PC-9 (cell line): Measurements from ENCODE around the gene PGP. TPM values are rescaled to one million over a fixed set of nuclear protein-coding genes. Genes with fewer than 3 reads are reported as not detected.

Experiments used
- BruUV-seq: library from RNA; stranded (reverse); fragments of 400-500 nt; replicated peaks from 2 replicates; lab custom pipeline; 2021; lab: Mats Ljungman, UMichigan
- CTCF ChIA-PET: fragments of 300-600 bp; sonication (Branson Sonifier 250); formaldehyde crosslinking; loops from one replicate; lab custom pipeline; 2022; ENCODE audit warnings: antibody characterized with exemption; lab: Charles Lee
- POLR2A ChIA-PET: fragments of 300-600 bp; sonication (Branson Sonifier 250); formaldehyde crosslinking; loops from one replicate; lab custom pipeline; 2022; ENCODE audit warnings: antibody characterized with exemption; ENCODE audit not compliant: unreplicated experiment; lab: Charles Lee
- DNase-seq, 2 experiments: peaks; one replicate each; pipeline versions ENCODE4 v3.0.0 to v3.0.0-alpha.2; 2015 to 2022; ENCODE audit warnings: mixed read lengths in 1 of 2
- H2AFZ ChIP-seq: fragments of 200-600 bp; sonication (generic); 2 replicates; pipeline ENCODE4 v1.8.1; 2017; ENCODE audit warnings: antibody characterized with exemption
- H3F3A ChIP-seq: fragments of 200-600 bp; sonication (generic); 2 replicates; pipeline ENCODE4 v1.8.1; 2017; ENCODE audit warnings: antibody characterized with exemption, mild to moderate bottlenecking, low read depth; ENCODE audit not compliant: insufficient read depth
- H3K27ac ChIP-seq: fragments of 200-600 bp; sonication (generic); 2 replicates; pipeline ENCODE4 v1.6.1; 2016; ENCODE audit warnings: mixed run types
- H3K27me3 ChIP-seq: fragments of 200-600 bp; sonication (generic); 2 replicates; pipeline ENCODE4 v1.6.1; 2016; ENCODE audit warnings: low read depth, mixed run types; ENCODE audit not compliant: insufficient read depth
- H3K36me3 ChIP-seq: fragments of 200-600 bp; sonication (generic); 2 replicates; pipeline ENCODE4 v1.6.1; 2016; ENCODE audit warnings: low read depth, mixed run types
- H3K4me1 ChIP-seq: fragments of 200-600 bp; sonication (generic); replicated peaks from 2 replicates; pipeline ENCODE4 v1.6.1; 2016; ENCODE audit warnings: mixed run types; ENCODE audit not compliant: insufficient read depth
- H3K4me2 ChIP-seq: fragments of 200-600 bp; sonication (generic); 2 replicates; pipeline ENCODE4 v1.6.1; 2017; ENCODE audit warnings: mixed run types
- H3K4me3 ChIP-seq: fragments of 200-600 bp; sonication (generic); 2 replicates; pipeline ENCODE4 v1.6.1; 2016; ENCODE audit warnings: mixed run types
- H3K79me2 ChIP-seq: fragments of 200-600 bp; sonication (generic); 2 replicates; pipeline ENCODE4 v1.6.1; 2017; ENCODE audit warnings: low read depth, mixed run types
- H3K9me2 ChIP-seq: fragments of 200-600 bp; sonication (generic); 2 replicates; pipeline ENCODE4 v1.8.1; 2017; ENCODE audit warnings: mild to moderate bottlenecking; ENCODE audit not compliant: insufficient read depth
- H3K9me3 ChIP-seq: fragments of 200-600 bp; sonication (generic); 2 replicates; pipeline ENCODE4 v1.8.1; 2016; ENCODE audit warnings: low read depth; ENCODE audit not compliant: insufficient read depth
- H4K20me1 ChIP-seq: fragments of 200-600 bp; sonication (generic); 2 replicates; pipeline ENCODE4 v1.8.1; 2017; ENCODE audit not compliant: insufficient read depth
- EZH2 ChIP-seq: fragments of 200-600 bp; sonication (generic); IDR thresholded peaks from 2 replicates; pipeline ENCODE4 v1.8.0; 2017; ENCODE audit warnings: antibody characterized with exemption, low read depth
- intact Hi-C: fragments of 100-400 bp; cut with micrococcal nuclease; formaldehyde crosslinking; loops from one replicate; pipeline ENCODE4 v1.10.0; 2022; ENCODE audit not compliant: unreplicated experiment
- total RNA-seq: library from RNA; stranded (reverse); gene quantifications from 2 replicates; pipeline ENCODE4 v1.2.3, GENCODE V29; 2021
- TF ChIP-seq, protein P1 (sequence below): fragments of 200-600 bp; sonication (generic); conservative IDR thresholded peaks from 2 replicates; pipeline ENCODE4 v1.6.1; 2017; ENCODE audit warnings: mixed run types, antibody characterized with exemption, mild to moderate bottlenecking, moderate library complexity

PGP gene
- total RNA-seq, 1 experiment from 2014 or later = 23.4 TPM

- POLR2A ChIA-PET = no interaction called here
- Histone ChIP-seq H3K27ac (no peak overlapping the region), H3F3A (peaks cover 21% of the 10 kb centered on the region; the same call in 1 of the 2 replicates), H3K27me3 (no peaks in the 10 kb centered on the region), H3K9me3 (no peaks in the 10 kb centered on the region), H3K4me3 (no peak overlapping the region), H3K9me2 (no peaks in the 10 kb centered on the region), H3K36me3 (no peaks in the 10 kb centered on the region), H4K20me1 (peaks cover 22% of the 10 kb centered on the region), H3K79me2 (no peaks in the 10 kb centered on the region), H3K4me1 (no peaks in the 10 kb centered on the region), H2AFZ (no peak overlapping the region), H3K4me2 (no peak overlapping the region)
- BruUV-seq = no TSS peak
- CTCF ChIA-PET = no interaction called here
- no peak for DNase-seq
- TF ChIP-seq, protein P1, sequence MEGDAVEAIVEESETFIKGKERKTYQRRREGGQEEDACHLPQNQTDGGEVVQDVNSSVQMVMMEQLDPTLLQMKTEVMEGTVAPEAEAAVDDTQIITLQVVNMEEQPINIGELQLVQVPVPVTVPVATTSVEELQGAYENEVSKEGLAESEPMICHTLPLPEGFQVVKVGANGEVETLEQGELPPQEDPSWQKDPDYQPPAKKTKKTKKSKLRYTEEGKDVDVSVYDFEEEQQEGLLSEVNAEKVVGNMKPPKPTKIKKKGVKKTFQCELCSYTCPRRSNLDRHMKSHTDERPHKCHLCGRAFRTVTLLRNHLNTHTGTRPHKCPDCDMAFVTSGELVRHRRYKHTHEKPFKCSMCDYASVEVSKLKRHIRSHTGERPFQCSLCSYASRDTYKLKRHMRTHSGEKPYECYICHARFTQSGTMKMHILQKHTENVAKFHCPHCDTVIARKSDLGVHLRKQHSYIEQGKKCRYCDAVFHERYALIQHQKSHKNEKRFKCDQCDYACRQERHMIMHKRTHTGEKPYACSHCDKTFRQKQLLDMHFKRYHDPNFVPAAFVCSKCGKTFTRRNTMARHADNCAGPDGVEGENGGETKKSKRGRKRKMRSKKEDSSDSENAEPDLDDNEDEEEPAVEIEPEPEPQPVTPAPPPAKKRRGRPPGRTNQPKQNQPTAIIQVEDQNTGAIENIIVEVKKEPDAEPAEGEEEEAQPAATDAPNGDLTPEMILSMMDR = no peak
- TF ChIP-seq EZH2 = no peak
- intact Hi-C loops = no loop called here
Measured at GRCh38 chr16:2235234-2235651, 20.6 kb upstream of the PGP start.

- Histone ChIP-seq H3K4me2 (no peak overlapping the region), H3K4me1 (no peaks in the 10 kb centered on the region), H3K27me3 (no peaks in the 10 kb centered on the region), H3K36me3 (no peaks in the 10 kb centered on the region), H3K9me3 (no peaks in the 10 kb centered on the region), H3K27ac (no peak overlapping the region), H3K79me2 (no peaks in the 10 kb centered on the region), H2AFZ (no peak overlapping the region), H4K20me1 (peaks cover 19% of the 10 kb centered on the region), H3K4me3 (no peak overlapping the region), H3F3A (peaks cover 17% of the 10 kb centered on the region; the same call in 1 of the 2 replicates), H3K9me2 (no peaks in the 10 kb centered on the region)
- BruUV-seq = no TSS peak
- CTCF ChIA-PET = no interaction called here
- no peak for DNase-seq
- intact Hi-C loops = no loop called here
- TF ChIP-seq, protein P1 = no peak
- TF ChIP-seq EZH2 = no peak
- POLR2A ChIA-PET = no interaction called here
Measured at GRCh38 chr16:2234813-2235170, 20.2 kb upstream of the PGP start.

DNA sequence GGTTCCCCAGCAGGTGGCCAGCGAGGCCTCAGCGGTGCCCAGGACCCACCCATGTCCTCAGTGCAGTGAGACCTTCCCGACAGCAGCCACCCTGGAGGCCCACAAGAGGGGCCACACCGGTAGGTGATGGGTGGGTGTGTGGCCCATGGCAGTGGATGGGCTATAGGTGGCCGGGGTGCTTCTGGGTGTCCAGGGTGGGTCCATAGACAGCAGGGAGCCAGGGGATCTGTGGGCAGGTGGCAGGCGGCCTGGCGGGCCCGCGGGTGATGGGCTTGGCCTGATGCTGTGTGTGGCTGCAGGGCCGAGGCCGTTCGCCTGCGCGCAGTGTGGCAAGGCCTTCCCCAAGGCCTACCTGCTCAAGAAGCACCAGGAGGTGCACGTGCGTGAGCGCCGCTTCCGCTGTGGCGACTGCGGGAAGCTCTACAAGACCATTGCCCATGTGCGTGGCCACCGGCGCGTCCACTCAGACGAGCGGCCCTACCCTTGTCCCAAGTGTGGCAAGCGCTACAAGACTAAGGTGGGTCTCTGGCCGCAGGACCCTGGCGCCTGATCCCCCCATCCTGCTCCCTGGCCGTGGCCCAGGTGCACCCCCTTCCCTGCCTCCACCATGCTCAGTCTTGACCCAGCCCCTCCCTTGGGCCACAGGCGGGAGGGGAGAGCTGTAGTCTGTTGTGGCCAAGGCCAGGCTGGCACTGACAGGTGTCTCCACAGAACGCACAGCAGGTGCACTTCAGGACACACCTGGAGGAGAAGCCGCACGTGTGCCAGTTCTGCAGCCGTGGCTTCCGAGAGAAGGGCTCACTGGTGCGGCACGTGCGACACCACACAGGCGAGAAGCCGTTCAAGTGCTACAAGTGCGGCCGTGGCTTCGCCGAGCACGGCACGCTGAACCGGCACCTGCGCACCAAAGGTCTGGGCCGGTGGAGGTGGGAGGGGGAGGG is 19.5 kb upstream of the PGP start:
- H3K79me2 ChIP-seq = no peaks in the 10 kb centered on the region
- no peaks in the 10 kb centered on the region for H3K9me3 ChIP-seq
- no peaks in the 10 kb centered on the region for H3K9me2 ChIP-seq
- H3K4me3 ChIP-seq = no peak overlapping the region
- no peaks in the 10 kb centered on the region for H3K4me1 ChIP-seq
- BruUV-seq = no TSS peak
- H2AFZ ChIP-seq = no peak overlapping the region
- intact Hi-C loops = no loop called here
- H3K36me3 ChIP-seq = no peaks in the 10 kb centered on the region
- no peak for DNase-seq
- H3K4me2 ChIP-seq = no peak overlapping the region
- H4K20me1 ChIP-seq = peaks cover 16% of the 10 kb centered on the region
- ChIA-PET POLR2A (no interaction called here), CTCF (no interaction called here)
- H3F3A ChIP-seq = peaks cover 11% of the 10 kb centered on the region; the same call in 1 of the 2 replicates
- no peak overlapping the region for H3K27ac ChIP-seq
- TF ChIP-seq EZH2 = no peak
- TF ChIP-seq, protein P1 = no peak
- no peaks in the 10 kb centered on the region for H3K27me3 ChIP-seq
